CD4-positive, alpha-beta T cell treated with Interferon gamma for 1 hour (primary cell): ENCODE measurements around the gene FRAS1.

Source experiments
- DNase-seq: peaks from one replicate; pipeline ENCODE4 v3.0.0-alpha.2; 2020

Gene FRAS1

DNA sequence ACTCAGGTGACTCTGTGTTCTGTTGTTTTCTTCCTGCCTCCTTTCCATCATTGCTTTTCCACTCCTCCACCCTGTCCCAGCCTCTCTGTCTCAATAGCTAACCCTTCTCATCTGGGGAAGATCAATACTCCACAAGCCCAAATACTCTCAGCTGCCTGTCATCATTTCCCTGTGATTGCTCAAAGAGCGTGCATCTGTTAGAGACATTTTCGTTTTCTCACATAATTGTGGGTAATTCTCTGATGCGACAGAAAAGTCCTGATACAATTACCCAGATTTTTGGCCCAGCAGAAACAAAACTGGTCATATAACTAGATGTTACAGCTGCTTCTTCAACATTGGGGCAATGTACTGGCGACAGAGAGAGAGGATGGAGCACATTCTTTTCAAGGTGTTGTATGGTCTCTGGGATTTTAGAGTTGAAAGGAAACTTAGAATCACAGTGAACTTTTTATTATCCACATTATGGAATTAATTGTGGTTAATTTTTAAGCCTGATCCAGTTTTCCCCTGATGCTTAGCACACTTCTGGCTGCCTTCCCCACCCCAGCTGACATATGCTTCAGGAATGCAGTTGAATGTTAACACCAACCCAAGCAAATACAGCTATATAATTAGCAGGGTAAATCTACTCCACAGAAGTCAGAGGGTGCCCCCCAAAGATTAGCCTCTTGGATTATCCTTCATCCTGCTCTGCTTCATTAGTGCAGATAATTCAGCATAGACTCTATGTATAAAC lies 323.0 kb downstream of the FRAS1 start:
- DNase-seq: no peak

DNA sequence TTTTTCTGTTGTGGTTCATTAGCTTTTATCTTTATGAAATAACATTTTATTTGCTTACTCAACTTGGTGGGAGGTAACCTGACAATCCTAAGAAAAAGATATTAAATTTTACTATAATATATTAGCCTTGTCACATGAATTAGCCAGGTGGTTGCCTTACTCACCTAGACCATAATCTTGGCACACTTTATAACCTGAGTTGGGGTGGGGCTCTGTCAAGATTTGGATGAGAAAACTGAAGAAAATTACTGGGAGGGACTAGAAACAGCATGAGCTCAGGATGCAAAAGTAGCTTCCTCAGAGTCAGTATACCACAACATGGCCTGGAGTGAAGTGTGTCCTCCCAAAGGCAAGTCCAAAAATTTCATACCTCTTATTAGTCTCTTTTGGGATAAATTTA lies 329.6 kb downstream of the FRAS1 start:
- no peak for DNase-seq

GRCh38 chr4:78395642-78396041 lies 338.5 kb downstream of the FRAS1 start:
- no peak for DNase-seq

DNA sequence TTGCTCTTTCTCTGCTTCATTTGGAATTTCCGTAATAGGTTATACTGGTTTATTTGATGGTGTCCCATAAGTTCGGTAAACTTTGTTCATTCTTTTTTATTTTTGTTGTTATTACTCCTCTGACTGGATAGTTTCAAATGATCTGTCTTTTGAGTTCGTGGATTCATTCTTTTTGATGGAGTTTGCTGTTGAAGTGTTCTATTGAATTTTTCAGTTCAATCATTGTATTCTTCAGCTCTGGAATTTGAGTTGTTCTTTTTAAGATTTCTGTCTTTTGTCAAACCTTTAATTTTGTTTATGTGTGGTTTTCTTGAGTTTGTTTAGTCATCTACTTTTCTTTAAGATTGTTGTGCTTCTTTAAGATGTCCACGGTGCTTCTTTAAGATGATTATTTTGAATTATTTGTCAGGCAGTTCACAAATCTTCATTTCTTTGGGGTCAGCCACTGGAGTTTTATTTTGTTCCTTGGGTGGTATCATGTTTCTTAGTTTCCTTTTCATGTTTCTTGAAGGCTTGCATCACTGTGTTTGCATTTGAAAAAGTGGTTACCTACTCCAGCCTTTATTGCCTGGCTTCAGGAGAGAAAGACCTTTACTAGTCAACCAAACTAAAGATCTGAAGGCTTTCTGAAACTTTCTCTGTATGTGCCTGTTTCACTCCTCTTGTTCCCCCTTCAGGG lies 339.6 kb downstream of the FRAS1 start:
- DNase-seq: no peak

DNA sequence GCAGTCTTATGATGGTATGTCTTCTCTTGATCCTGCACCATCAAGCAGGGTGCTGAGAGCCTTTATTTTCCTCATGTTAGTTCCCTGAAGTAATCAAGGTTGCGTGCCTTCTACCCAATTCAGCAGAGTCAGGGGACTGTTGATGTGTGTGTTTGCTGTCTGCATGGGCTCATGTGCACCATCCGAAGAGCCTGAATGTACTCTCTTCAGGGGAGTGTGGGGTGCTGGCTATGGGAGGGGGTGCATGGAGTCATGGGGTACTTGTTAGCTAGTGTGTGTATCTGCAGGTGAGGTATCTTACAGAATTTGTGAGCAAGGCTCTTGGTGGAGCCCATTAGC lies 340.1 kb downstream of the FRAS1 start:
- DNase-seq: no peak

DNA sequence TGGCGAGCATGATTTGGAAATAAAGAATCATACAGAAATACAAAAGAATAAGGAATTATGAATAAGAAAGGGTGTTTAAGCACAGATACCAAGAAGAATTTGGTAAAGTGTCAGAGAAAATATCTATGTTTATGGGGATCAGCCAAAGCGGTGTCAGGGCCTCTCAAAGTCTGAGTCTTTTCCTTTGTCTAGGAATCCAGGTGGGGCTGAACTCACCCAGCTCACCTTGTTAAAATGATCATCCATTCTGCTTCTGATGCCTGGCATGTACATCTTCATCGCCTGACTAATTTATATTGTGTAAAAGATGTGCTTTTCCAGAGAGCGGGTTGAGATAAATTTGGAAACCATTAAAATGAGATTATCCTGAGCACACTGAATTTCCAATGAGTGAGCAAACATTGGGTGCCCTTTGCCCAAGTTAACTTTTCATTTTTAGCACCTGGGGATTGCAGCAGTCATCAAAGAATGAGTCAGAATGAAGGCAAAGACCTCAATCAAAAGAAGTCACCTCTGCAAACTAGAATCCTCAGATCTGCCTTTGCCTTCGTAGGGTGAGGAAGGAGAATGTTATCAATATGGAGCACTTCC lies 352.6 kb downstream of the FRAS1 start:
- no peak for DNase-seq

GRCh38 chr4:78410225-78410624 lies 353.1 kb downstream of the FRAS1 start:
- DNase-seq: no peak

DNA sequence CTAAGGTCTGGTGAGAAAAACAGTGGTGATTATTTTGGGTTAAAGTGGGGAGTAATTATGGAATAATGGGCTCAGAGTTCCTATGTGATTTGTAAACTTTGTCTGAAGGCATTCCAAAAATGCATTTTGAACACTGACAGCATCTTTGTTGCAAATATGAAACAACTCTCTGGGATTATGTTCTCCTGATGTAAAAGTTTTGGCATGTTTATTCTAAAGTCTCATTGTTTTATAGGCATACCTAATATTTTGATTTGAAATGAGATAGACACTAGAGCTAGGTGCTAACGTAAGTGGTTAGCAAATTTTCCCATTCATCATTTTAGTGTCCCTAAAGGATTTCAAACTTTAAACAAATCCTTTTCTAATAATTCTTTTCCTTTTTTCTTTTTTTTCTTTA lies 353.6 kb downstream of the FRAS1 start:
- no peak for DNase-seq

- no peak for DNase-seq
Observed at GRCh38 chr4:78414116-78414515, 357.0 kb downstream of the FRAS1 start.

DNA sequence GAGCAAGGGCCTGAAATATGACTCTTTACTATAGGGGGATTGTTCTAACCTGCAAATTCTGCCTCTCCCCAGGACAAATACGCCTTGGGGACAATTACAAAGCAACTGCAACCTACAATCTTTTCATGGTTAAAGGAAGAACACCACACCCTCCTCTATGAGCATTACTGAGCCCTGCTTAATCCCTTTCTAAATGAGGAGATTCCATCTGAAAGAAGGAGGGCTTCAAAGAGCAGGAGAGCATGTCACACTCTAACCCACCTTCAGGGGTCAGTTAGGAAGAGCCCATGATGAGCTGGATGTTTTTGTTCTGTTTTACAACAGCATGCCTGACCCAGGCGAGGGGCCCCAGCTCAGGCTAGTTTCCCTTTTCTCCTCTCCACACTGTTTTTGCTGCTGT lies 360.5 kb downstream of the FRAS1 start:
- DNase-seq: no peak

DNA sequence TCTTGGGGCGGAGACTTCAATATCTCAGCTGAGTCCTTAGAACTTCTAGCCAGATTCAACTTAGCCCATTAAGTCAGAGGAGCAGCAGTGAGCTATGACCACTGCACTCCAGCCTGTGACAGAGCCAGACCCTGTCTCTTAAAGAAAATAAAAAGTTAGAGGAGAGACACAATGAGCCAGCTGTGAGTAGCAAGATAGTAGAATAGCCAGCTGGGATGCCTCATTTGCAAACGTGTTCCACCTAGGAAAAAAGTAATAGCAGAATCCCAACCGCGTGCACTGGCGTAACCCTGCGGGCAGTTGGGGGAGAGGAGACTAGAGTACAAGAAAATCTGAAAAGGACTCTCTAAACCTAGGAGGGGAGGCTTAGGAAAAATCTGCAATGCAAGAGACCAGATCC lies 361.3 kb downstream of the FRAS1 start:
- DNase-seq: no peak

DNA sequence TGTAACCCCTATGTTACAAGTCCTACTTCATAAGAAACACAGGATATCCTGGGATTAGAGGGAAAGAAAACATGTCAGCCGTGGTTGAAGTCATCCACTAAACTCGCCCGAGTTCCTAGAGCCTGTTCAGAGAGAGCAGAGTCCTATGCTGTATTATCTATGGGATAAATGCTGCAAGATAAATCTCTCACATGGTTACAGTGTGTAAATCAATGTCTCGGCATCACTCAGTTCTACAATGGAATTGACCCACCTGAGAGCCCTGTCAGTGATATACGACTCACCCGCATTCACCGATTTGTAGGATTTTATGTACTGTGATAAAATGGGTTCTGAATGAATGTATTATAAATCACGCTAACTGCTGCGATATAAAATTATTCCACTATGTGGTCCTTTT lies 366.7 kb downstream of the FRAS1 start:
- DNase-seq: no peak

GRCh38 chr4:78424461-78424860 lies 367.3 kb downstream of the FRAS1 start:
- DNase-seq: no peak

DNA sequence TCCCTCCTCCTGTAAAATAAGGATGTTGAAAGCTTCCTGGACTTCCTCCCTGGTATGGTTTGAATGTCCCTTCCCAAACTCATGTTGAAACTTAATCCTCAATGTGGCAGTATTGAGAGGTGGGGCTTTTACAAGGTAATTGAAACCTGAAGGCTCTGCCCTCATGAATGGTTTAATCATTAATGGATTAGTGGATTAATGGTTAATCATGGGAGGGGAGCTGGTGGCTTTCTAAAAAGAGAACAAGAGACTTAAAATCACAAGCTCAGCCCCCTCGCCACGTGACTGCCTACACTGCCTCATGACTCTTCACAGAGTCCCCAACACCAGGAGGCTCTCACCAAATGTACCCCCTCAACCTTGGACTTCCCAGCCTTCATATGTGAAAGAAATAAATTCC lies 369.8 kb downstream of the FRAS1 start:
- no peak for DNase-seq

GRCh38 chr4:78428996-78429395 lies 371.9 kb downstream of the FRAS1 start:
- DNase-seq: no peak

GRCh38 chr4:78432896-78433295 lies 375.8 kb downstream of the FRAS1 start:
- no peak for DNase-seq

GRCh38 chr4:78437608-78438088 lies 380.5 kb downstream of the FRAS1 start:
- no peak for DNase-seq

- no peak for DNase-seq
Observed at GRCh38 chr4:78439328-78439727, 382.2 kb downstream of the FRAS1 start.

- no peak for DNase-seq
Observed at GRCh38 chr4:78441756-78442155, 384.6 kb downstream of the FRAS1 start.

GRCh38 chr4:78446619-78447018 lies 389.5 kb downstream of the FRAS1 start:
- no peak for DNase-seq

GRCh38 chr4:78451407-78451806 lies 394.3 kb downstream of the FRAS1 start:
- DNase-seq: no peak

DNA sequence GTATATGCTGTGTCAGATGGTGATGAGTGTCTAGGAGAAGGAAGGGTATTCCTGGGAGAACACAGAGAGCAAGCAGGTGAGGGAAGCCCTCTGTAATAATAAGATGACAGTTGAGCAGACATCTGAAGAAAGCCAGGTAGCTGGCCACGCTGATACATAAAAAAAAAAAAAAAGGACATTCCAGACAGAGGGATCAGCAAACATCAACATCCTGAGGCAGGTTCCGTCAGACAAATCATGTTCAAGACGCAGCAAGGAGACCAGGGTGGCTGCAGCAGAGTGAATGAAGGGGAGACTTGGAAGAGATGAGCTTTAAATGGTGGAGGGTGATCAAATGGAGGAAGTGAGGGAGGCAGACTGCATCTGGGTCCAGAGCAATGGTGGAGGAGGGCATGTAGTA lies 396.9 kb downstream of the FRAS1 start:
- DNase-seq: no peak

DNA sequence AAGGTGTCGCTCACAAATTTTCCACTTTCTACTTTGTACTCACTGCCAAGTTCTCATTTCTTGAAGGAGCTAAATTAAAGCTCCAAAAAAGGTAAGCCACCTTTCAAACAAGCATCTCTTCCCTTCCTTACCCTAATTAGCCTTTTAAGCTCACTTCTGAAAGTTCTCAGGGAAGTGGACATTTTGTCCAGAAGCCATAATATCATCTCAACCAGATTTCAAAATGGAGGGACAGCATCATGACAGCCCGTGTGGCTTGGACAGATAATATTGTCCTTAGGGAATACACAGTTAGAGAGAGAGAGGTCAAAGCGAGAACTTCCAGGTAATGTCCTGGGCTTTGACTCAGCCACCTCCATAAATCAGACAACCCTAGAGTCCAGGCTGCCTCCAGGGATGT lies 400.6 kb downstream of the FRAS1 start:
- DNase-seq: no peak

DNA sequence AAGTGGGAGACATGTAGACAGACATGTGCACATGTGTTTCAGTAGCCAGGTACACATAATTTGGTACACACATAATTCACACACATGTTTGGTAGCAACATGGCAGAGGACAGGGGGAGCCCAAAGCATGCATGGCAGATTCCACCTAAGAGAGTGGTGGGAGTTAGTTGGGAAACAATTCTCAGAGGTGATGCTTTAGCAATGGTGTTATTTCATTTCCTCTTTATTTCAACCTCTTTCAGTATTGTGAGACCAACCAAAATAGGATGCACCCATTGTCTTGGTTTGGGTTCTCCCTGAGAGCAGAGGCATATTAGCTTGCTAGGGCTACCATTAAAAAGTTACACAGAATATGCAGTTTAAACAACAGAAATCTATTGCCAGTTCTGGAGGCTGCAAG lies 402.2 kb downstream of the FRAS1 start:
- DNase-seq: no peak
